Measurements from ENCODE around the gene FBXW4.
"Not testable (repeated sequence)": the region's sequence is repeated elsewhere in the genome, so short reads cannot be mapped to it uniquely, and the experiment has no call there.

FBXW4 gene

GRCh38 chr10:101658975-101659374, 36.0 kb downstream of the FBXW4 start:
- no peak for FAIRE-seq

GRCh38 chr10:101656890-101657289, 38.1 kb downstream of the FBXW4 start:
- no peak for FAIRE-seq
- no peak for DNase-seq (ENCODE audit: low spot score)

More at GRCh38 chr10:101658975-101659374, 36.0 kb downstream of the FBXW4 start:
- DNase-seq (ENCODE audit: low spot score): no peak

GRCh38 chr10:101655570-101655969, 39.4 kb downstream of the FBXW4 start:
- DNase-seq (ENCODE audit: low spot score) (no peak), FAIRE-seq (no peak)

- FAIRE-seq (no peak), DNase-seq (ENCODE audit: low spot score) (no peak)
Observed at GRCh38 chr10:101653536-101653935, 41.4 kb downstream of the FBXW4 start.

GRCh38 chr10:101651336-101651735, 43.6 kb downstream of the FBXW4 start:
- DNase-seq (ENCODE audit: low spot score) (no peak), FAIRE-seq (no peak)

- no peak for FAIRE-seq
- no peak for DNase-seq (ENCODE audit: low spot score)
Observed at GRCh38 chr10:101650863-101651262, 44.1 kb downstream of the FBXW4 start.

- DNase-seq (ENCODE audit: low spot score) (no peak), FAIRE-seq (no peak)
Observed at GRCh38 chr10:101649525-101650085, 45.4 kb downstream of the FBXW4 start.

- FAIRE-seq (no peak), DNase-seq (ENCODE audit: low spot score) (no peak)
Observed at GRCh38 chr10:101647255-101647654, 47.7 kb downstream of the FBXW4 start.

GRCh38 chr10:101646364-101646763, 48.6 kb downstream of the FBXW4 start:
- DNase-seq (ENCODE audit: low spot score) (no peak), FAIRE-seq (no peak)

GRCh38 chr10:101645659-101646058, 49.3 kb downstream of the FBXW4 start:
- FAIRE-seq (no peak), DNase-seq (ENCODE audit: low spot score) (no peak)

- FAIRE-seq (no peak), DNase-seq (ENCODE audit: low spot score) (no peak)
Observed at GRCh38 chr10:101644002-101644401, 51.0 kb downstream of the FBXW4 start.

GRCh38 chr10:101643546-101643945, 51.4 kb downstream of the FBXW4 start:
- FAIRE-seq (no peak), DNase-seq (ENCODE audit: low spot score) (no peak)

- DNase-seq (ENCODE audit: low spot score) (no peak), FAIRE-seq (no peak)
Observed at GRCh38 chr10:101639141-101639900, 55.6 kb downstream of the FBXW4 start.

- DNase-seq (ENCODE audit: low spot score); FAIRE-seq: not testable (repeated sequence)
Observed at GRCh38 chr10:101633510-101633909, 61.5 kb downstream of the FBXW4 start.

- no peak for FAIRE-seq
Observed at GRCh38 chr10:101631821-101632475, 63.0 kb downstream of the FBXW4 start.

GRCh38 chr10:101630633-101630920, 64.4 kb downstream of the FBXW4 start:
- no peak for DNase-seq (ENCODE audit: low spot score)
- FAIRE-seq: no peak

More at GRCh38 chr10:101631821-101632475, 63.0 kb downstream of the FBXW4 start:
- no peak for DNase-seq (ENCODE audit: low spot score)

GRCh38 chr10:101629837-101630632, 64.9 kb downstream of the FBXW4 start:
- no peak for FAIRE-seq
- DNase-seq (ENCODE audit: low spot score): no peak

GRCh38 chr10:101625821-101626412, 69.1 kb downstream of the FBXW4 start:
- FAIRE-seq (no peak), DNase-seq (ENCODE audit: low spot score) (no peak)

GRCh38 chr10:101624526-101625102, 70.4 kb downstream of the FBXW4 start:
- FAIRE-seq (no peak), DNase-seq (ENCODE audit: low spot score) (no peak)

GRCh38 chr10:101623528-101623927, 71.4 kb downstream of the FBXW4 start:
- DNase-seq (ENCODE audit: low spot score) (no peak), FAIRE-seq (no peak)

- FAIRE-seq (no peak), DNase-seq (ENCODE audit: low spot score) (no peak)
Observed at GRCh38 chr10:101619983-101620382, 75.0 kb downstream of the FBXW4 start.

Data from RCC 7860 (cell line).